ENCODE data around the gene DDX6.
"Not testable (repeated sequence)": the region's sequence is repeated elsewhere in the genome, so short reads cannot be mapped to it uniquely, and the experiment has no call there.

DDX6 gene

GRCh38 chr11:118766035-118766434 is 24.9 kb downstream of the DDX6 start:
- TF ChIP-seq ZC3H10 (CRISPR knock-in tag; IDR thresholded peaks at IDR 0.05) (no peak), TSHZ2 (CRISPR knock-in tag; IDR thresholded peaks at IDR 0.05) (no peak), GLIS3 (CRISPR knock-in tag; IDR thresholded peaks at IDR 0.05) (no peak), RARB (CRISPR knock-in tag; IDR thresholded peaks at IDR 0.05) (no peak), TOX (CRISPR knock-in tag; IDR thresholded peaks at IDR 0.05; ENCODE audit: borderline replicate concordance) (no peak), ESRRG (CRISPR knock-in tag; IDR thresholded peaks at IDR 0.05) (no peak), CREB5 (CRISPR knock-in tag; IDR thresholded peaks at IDR 0.05; ENCODE audit: low read depth) (no peak), CSDC2 (CRISPR knock-in tag; IDR thresholded peaks at IDR 0.05) (no peak), ZFP3 (CRISPR knock-in tag; IDR thresholded peaks at IDR 0.05) (no peak), ZNF565 (CRISPR knock-in tag; conservative IDR thresholded peaks at IDR 0.05; ENCODE audit: low read depth) (no peak), TCF4 (CRISPR knock-in tag; IDR thresholded peaks at IDR 0.05; ENCODE audit: borderline replicate concordance) (no peak), ZFP30 (CRISPR knock-in tag; IDR thresholded peaks at IDR 0.05) (no peak), ARNTL (CRISPR knock-in tag; IDR thresholded peaks at IDR 0.05; ENCODE audit: borderline replicate concordance, low read depth) (no peak), OSR1 (CRISPR knock-in tag; IDR thresholded peaks at IDR 0.05) (no peak), BACH2 (CRISPR knock-in tag; IDR thresholded peaks at IDR 0.05; ENCODE audit: borderline replicate concordance) (no peak), ZNF8 (CRISPR knock-in tag; IDR thresholded peaks at IDR 0.05) (no peak)
- TF ChIP-seq, protein P1, sequence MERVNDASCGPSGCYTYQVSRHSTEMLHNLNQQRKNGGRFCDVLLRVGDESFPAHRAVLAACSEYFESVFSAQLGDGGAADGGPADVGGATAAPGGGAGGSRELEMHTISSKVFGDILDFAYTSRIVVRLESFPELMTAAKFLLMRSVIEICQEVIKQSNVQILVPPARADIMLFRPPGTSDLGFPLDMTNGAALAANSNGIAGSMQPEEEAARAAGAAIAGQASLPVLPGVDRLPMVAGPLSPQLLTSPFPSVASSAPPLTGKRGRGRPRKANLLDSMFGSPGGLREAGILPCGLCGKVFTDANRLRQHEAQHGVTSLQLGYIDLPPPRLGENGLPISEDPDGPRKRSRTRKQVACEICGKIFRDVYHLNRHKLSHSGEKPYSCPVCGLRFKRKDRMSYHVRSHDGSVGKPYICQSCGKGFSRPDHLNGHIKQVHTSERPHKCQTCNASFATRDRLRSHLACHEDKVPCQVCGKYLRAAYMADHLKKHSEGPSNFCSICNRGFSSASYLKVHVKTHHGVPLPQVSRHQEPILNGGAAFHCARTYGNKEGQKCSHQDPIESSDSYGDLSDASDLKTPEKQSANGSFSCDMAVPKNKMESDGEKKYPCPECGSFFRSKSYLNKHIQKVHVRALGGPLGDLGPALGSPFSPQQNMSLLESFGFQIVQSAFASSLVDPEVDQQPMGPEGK (CRISPR knock-in tag; IDR thresholded peaks at IDR 0.05; ENCODE audit: borderline replicate concordance) = no peak
- TF ChIP-seq, protein P2, sequence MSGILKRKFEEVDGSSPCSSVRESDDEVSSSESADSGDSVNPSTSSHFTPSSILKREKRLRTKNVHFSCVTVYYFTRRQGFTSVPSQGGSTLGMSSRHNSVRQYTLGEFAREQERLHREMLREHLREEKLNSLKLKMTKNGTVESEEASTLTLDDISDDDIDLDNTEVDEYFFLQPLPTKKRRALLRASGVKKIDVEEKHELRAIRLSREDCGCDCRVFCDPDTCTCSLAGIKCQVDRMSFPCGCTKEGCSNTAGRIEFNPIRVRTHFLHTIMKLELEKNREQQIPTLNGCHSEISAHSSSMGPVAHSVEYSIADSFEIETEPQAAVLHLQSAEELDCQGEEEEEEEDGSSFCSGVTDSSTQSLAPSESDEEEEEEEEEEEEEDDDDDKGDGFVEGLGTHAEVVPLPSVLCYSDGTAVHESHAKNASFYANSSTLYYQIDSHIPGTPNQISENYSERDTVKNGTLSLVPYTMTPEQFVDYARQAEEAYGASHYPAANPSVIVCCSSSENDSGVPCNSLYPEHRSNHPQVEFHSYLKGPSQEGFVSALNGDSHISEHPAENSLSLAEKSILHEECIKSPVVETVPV (CRISPR knock-in tag; IDR thresholded peaks at IDR 0.05) = no peak
- ATAC-seq = no peak

DNA sequence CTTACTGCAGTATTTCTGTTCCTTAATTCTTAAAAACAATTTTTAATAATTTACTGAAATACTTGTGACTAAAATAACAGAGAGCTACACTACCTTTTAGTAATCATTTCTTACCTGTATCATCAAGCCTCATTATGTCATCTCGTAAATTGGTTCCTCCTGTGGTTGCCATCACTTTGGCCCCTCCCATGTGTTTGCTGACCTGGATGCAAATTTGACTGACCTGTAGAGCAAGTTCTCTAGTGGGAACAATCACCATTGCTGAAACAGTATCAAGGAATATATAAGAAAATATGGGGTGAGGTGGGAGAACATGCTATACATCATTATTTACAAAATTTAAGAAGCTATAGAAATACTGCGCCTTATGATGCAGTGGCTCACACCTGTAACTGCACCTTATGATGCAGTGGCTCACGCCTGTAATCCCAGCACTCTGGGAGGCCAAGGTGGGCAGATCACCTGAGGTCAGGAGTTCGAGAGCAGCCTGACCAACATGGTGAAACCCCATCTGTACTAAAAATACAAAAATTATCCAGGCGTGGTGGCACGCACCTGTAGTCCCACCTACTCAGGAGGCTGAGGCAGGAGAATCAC is 25.8 kb downstream of the DDX6 start:
- ATAC-seq = not testable (repeated sequence)

- peak; percentile 77 for ATAC-seq
- TF ChIP-seq TSHZ2 (CRISPR knock-in tag; IDR thresholded peaks at IDR 0.05) (no peak), ESRRG (CRISPR knock-in tag; IDR thresholded peaks at IDR 0.05) (no peak), GLIS3 (CRISPR knock-in tag; IDR thresholded peaks at IDR 0.05) (no peak), ZFP3 (CRISPR knock-in tag; IDR thresholded peaks at IDR 0.05) (no peak), SNAI2 (CRISPR knock-in tag; IDR thresholded peaks at IDR 0.05) (no peak), BACH2 (CRISPR knock-in tag; IDR thresholded peaks at IDR 0.05; ENCODE audit: borderline replicate concordance) (no peak), ZFP30 (CRISPR knock-in tag; IDR thresholded peaks at IDR 0.05) (no peak), RARB (CRISPR knock-in tag; IDR thresholded peaks at IDR 0.05) (no peak), TCF4 (CRISPR knock-in tag; IDR thresholded peaks at IDR 0.05; ENCODE audit: borderline replicate concordance) (peak; percentile 59; the same call in 1 of the 2 replicates), PPARA (CRISPR knock-in tag; IDR thresholded peaks at IDR 0.05; ENCODE audit: borderline replicate concordance) (no peak), CREB5 (CRISPR knock-in tag; IDR thresholded peaks at IDR 0.05; ENCODE audit: low read depth) (peak; percentile 43; the same call in 1 of the 2 replicates), POU6F1 (CRISPR knock-in tag; IDR thresholded peaks at IDR 0.05; ENCODE audit: borderline replicate concordance, low read depth) (no peak)
- TF ChIP-seq, protein P1 (CRISPR knock-in tag; IDR thresholded peaks at IDR 0.05; ENCODE audit: borderline replicate concordance) = no peak
Measured at GRCh38 chr11:118763041-118763440, 27.9 kb downstream of the DDX6 start.
